Neural cell (in vitro differentiated cells): ENCODE data around the gene ARF3. TPM values are rescaled to one million over a fixed set of nuclear protein-coding genes. Genes with fewer than 3 reads are reported as not detected.

Source experiments
- H2AFZ ChIP-seq: fragments of 200-600, 300-800 bp; sonication (generic), shearing (Covaris generic); 2 replicates; pipeline ENCODE4 v1.6.0; 2014; ENCODE audit warnings: low read depth, mild to moderate bottlenecking, antibody characterized with exemption, low read length, moderate library complexity
- H3F3A ChIP-seq: fragments of 200-600 bp; shearing (Covaris generic); 2 replicates; pipeline ENCODE4 v1.6.1; 2016; ENCODE audit warnings: mild to moderate bottlenecking, moderate library complexity, mixed read lengths, antibody characterized with exemption, low read length; ENCODE audit not compliant: insufficient read depth, poor library complexity, severe bottlenecking
- H3K27ac ChIP-seq: fragments of 200-600, 300-800 bp; sonication (generic), shearing (Covaris generic); 2 replicates; pipeline ENCODE4 v1.5.1; 2014; ENCODE audit warnings: mild to moderate bottlenecking, low read length, moderate library complexity
- H3K27me3 ChIP-seq: fragments of 300-800, 200-600 bp; sonication (generic), shearing (Covaris generic); 2 replicates; pipeline ENCODE4 v1.6.0; 2014; ENCODE audit warnings: mild to moderate bottlenecking, low read depth, low read length, moderate library complexity; ENCODE audit not compliant: insufficient read depth
- H3K36me3 ChIP-seq: fragments of 300-800, 200-600 bp; sonication (generic), shearing (Covaris generic); 2 replicates; pipeline ENCODE4 v1.5.1; 2014; ENCODE audit warnings: mild to moderate bottlenecking, antibody characterized with exemption, low read length, moderate library complexity; ENCODE audit not compliant: insufficient read depth
- H3K4me2 ChIP-seq: fragments of 300-800, 200-600 bp; sonication (generic), shearing (Covaris generic); 2 replicates; pipeline ENCODE4 v1.6.0; 2014; ENCODE audit warnings: mild to moderate bottlenecking, low read length
- H3K4me3 ChIP-seq: fragments of 300-800, 200-600 bp; sonication (generic), shearing (Covaris generic); 2 replicates; pipeline ENCODE4 v1.5.1; 2014; ENCODE audit warnings: mild to moderate bottlenecking, low read length, moderate library complexity
- H3K79me2 ChIP-seq: fragments of 200-600 bp; shearing (Covaris generic); replicated peaks from 2 replicates; pipeline ENCODE4 v1.6.0; 2014; ENCODE audit warnings: mild to moderate bottlenecking, low read length, moderate library complexity; ENCODE audit not compliant: insufficient read depth
- H3K9ac ChIP-seq: fragments of 300-800, 200-600 bp; sonication (generic), shearing (Covaris generic); 2 replicates; pipeline ENCODE4 v1.6.1; 2016; ENCODE audit warnings: mild to moderate bottlenecking, low read length, mixed read lengths
- H3K9me2 ChIP-seq: fragments of 200-600 bp; shearing (Covaris generic); 2 replicates; pipeline ENCODE4 v1.6.1; 2016; ENCODE audit warnings: mild to moderate bottlenecking, low read length, mixed read lengths; ENCODE audit not compliant: insufficient read depth
- H3K9me3 ChIP-seq: fragments of 200-600, 300-800 bp; sonication (generic), shearing (Covaris generic); 2 replicates; pipeline ENCODE4 v1.6.1; 2016; ENCODE audit warnings: mild to moderate bottlenecking, mixed run types, low read length, moderate library complexity, mixed read lengths
- H4K20me1 ChIP-seq: fragments of 200-600 bp; shearing (Covaris generic); 2 replicates; pipeline ENCODE4 v1.6.1; 2016; ENCODE audit warnings: mild to moderate bottlenecking, mixed run types; ENCODE audit not compliant: insufficient read depth
- EP300 ChIP-seq: fragments of 450-650 bp; conservative IDR thresholded peaks from 2 replicates; pipeline ENCODE4 v1.6.1; 2014; ENCODE audit warnings: antibody characterized with exemption, mild to moderate bottlenecking, moderate library complexity; ENCODE audit not compliant: poor library complexity, severe bottlenecking
- EZH2 ChIP-seq: fragments of 200-600, 300-800 bp; shearing (Covaris generic), sonication (generic); IDR thresholded peaks from 2 replicates; pipeline ENCODE4 v1.6.1; 2014; ENCODE audit warnings: antibody characterized with exemption, low read length, borderline replicate concordance, mild to moderate bottlenecking; ENCODE audit not compliant: insufficient read depth, poor library complexity, severe bottlenecking
- MXI1 ChIP-seq: fragments of 450-650 bp; conservative IDR thresholded peaks from 2 replicates; pipeline ENCODE4 v1.6.1; 2014; ENCODE audit warnings: antibody characterized with exemption, mild to moderate bottlenecking; ENCODE audit not compliant: poor library complexity, severe bottlenecking
- POLR2AphosphoS5 ChIP-seq: IDR thresholded peaks from 2 replicates; pipeline ENCODE4 v1.6.1; 2012
- RAD21 ChIP-seq: fragments of 450-650 bp; conservative IDR thresholded peaks from 2 replicates; pipeline ENCODE4 v1.6.1; 2014; ENCODE audit warnings: antibody characterized with exemption, mild to moderate bottlenecking, moderate library complexity
- SMC3 ChIP-seq: fragments of 450-650 bp; conservative IDR thresholded peaks from 2 replicates; pipeline ENCODE4 v1.6.1; 2014; ENCODE audit warnings: antibody characterized with exemption, mild to moderate bottlenecking, moderate library complexity; ENCODE audit not compliant: poor library complexity
- TAF1 ChIP-seq: IDR thresholded peaks from 2 replicates; pipeline ENCODE4 v1.6.1; 2012; ENCODE audit warnings: low read depth
- polyA plus RNA-seq: library from polyadenylated mRNA; depleted of rRNA; stranded (reverse); fragments of >200 nt; gene quantifications from 2 replicates; pipeline ENCODE4 v1.2.3, GENCODE V29; 2014
- TF ChIP-seq, protein P1 (sequence below): IDR thresholded peaks from 2 replicates; pipeline ENCODE4 v1.6.1; 2012; ENCODE audit warnings: borderline replicate concordance
- TF ChIP-seq, protein P2 (sequence below): fragments of 450-650 bp; IDR thresholded peaks from 2 replicates; pipeline ENCODE4 v1.5.1; 2014; ENCODE audit warnings: antibody characterized with exemption, mild to moderate bottlenecking, moderate library complexity; ENCODE audit not compliant: poor library complexity, severe bottlenecking

ARF3 gene
- polyA plus RNA-seq, 1 donor from 2014 or later = 114 TPM

DNA sequence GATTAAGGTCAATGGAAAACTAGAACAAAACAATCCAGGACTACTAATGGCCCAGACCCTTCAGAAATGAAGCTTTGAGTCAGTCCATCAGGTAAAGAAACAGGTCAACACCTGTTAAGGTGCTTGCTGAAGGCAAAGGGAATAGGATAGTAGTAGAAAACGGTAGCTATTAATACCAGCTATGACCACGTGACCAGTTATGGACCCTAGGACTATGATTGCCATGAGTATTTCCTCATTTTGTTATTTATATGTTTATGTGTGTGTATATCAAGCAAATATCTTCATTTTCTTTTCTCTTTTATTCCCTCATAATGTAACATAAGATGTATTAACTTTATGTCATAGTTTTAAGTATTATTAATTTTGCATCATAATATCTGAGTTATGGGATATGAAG, 57.6 kb downstream of the ARF3 start:
- Histone ChIP-seq H3K9me2 (no peaks in the 10 kb centered on the region), H3K9ac (no peak overlapping the region), H3K27me3 (no peaks in the 10 kb centered on the region), H3K36me3 (no peaks in the 10 kb centered on the region), H2AFZ (no peak overlapping the region), H3K9me3 (no peaks in the 10 kb centered on the region), H3F3A (no peaks in the 10 kb centered on the region), H3K79me2 (no peaks in the 10 kb centered on the region), H3K4me2 (no peak overlapping the region), H3K27ac (no peak overlapping the region), H3K4me3 (no peak overlapping the region), H4K20me1 (no peaks in the 10 kb centered on the region)
- TF ChIP-seq SMC3 (no peak), POLR2AphosphoS5 (no peak)

DNA sequence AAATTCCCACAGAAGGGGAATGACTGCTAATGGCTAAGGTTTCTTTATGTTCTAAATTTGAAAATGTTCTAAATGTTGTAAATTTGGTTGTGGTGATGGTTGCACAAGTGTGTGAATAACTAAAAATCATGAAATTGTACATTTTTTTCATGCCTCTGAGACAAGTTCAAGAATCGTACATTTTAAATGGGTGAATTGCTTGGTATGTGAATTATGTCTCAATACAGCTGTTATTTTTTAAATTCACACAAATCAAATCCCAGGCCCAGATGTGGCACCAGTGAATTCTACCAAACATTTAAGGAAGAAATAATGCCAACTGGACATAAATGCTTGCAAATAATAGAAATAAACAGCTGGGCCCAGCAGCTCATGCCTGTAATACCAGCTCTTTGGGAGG, 63.0 kb downstream of the ARF3 start:
- H3K4me3 ChIP-seq = no peak overlapping the region
- no peaks in the 10 kb centered on the region for H3K36me3 ChIP-seq
- H3F3A ChIP-seq = peaks cover 6% of the 10 kb centered on the region
- H3K9me2 ChIP-seq = no peaks in the 10 kb centered on the region
- no peak overlapping the region for H3K9ac ChIP-seq
- no peak overlapping the region for H3K27ac ChIP-seq
- no peaks in the 10 kb centered on the region for H3K9me3 ChIP-seq
- H3K27me3 ChIP-seq = no peaks in the 10 kb centered on the region
- no peaks in the 10 kb centered on the region for H3K79me2 ChIP-seq
- no peak overlapping the region for H2AFZ ChIP-seq
- no peak overlapping the region for H3K4me2 ChIP-seq
- no peaks in the 10 kb centered on the region for H4K20me1 ChIP-seq
- no peak for TF ChIP-seq RAD21
- TF ChIP-seq, protein P1, sequence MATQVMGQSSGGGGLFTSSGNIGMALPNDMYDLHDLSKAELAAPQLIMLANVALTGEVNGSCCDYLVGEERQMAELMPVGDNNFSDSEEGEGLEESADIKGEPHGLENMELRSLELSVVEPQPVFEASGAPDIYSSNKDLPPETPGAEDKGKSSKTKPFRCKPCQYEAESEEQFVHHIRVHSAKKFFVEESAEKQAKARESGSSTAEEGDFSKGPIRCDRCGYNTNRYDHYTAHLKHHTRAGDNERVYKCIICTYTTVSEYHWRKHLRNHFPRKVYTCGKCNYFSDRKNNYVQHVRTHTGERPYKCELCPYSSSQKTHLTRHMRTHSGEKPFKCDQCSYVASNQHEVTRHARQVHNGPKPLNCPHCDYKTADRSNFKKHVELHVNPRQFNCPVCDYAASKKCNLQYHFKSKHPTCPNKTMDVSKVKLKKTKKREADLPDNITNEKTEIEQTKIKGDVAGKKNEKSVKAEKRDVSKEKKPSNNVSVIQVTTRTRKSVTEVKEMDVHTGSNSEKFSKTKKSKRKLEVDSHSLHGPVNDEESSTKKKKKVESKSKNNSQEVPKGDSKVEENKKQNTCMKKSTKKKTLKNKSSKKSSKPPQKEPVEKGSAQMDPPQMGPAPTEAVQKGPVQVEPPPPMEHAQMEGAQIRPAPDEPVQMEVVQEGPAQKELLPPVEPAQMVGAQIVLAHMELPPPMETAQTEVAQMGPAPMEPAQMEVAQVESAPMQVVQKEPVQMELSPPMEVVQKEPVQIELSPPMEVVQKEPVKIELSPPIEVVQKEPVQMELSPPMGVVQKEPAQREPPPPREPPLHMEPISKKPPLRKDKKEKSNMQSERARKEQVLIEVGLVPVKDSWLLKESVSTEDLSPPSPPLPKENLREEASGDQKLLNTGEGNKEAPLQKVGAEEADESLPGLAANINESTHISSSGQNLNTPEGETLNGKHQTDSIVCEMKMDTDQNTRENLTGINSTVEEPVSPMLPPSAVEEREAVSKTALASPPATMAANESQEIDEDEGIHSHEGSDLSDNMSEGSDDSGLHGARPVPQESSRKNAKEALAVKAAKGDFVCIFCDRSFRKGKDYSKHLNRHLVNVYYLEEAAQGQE = no peak
- no peak for TF ChIP-seq POLR2AphosphoS5
- no peak for TF ChIP-seq SMC3
- no peak for TF ChIP-seq TAF1
- TF ChIP-seq EP300 = no peak
- TF ChIP-seq, protein P2, sequence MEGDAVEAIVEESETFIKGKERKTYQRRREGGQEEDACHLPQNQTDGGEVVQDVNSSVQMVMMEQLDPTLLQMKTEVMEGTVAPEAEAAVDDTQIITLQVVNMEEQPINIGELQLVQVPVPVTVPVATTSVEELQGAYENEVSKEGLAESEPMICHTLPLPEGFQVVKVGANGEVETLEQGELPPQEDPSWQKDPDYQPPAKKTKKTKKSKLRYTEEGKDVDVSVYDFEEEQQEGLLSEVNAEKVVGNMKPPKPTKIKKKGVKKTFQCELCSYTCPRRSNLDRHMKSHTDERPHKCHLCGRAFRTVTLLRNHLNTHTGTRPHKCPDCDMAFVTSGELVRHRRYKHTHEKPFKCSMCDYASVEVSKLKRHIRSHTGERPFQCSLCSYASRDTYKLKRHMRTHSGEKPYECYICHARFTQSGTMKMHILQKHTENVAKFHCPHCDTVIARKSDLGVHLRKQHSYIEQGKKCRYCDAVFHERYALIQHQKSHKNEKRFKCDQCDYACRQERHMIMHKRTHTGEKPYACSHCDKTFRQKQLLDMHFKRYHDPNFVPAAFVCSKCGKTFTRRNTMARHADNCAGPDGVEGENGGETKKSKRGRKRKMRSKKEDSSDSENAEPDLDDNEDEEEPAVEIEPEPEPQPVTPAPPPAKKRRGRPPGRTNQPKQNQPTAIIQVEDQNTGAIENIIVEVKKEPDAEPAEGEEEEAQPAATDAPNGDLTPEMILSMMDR = no peak
- no peak for TF ChIP-seq MXI1
- TF ChIP-seq EZH2 = no peak
